Bronchial epithelial cell (primary cell): Measurements from ENCODE around the gene GUSB. TPM values are rescaled to one million over a fixed set of nuclear protein-coding genes. Genes with fewer than 3 reads are reported as not detected.

Source experiments
- DNase-seq: peaks from one replicate; pipeline ENCODE4 v3.0.0-alpha.2; 2010; ENCODE audit warnings: low read depth
- FAIRE-seq: peaks from 2 replicates; lab custom pipeline; 2011; peaks lifted over from hg19 to GRCh38; lab: Jason Lieb, UNC
- H3K27me3 ChIP-seq: 2 replicates; pipeline ENCODE4 v1.5.1; 2011; ENCODE audit warnings: low read length; ENCODE audit not compliant: control insufficient read depth, insufficient read depth
- H3K36me3 ChIP-seq: 2 replicates; pipeline ENCODE4 v1.5.1; 2011; ENCODE audit warnings: low read length; ENCODE audit not compliant: control insufficient read depth, insufficient read depth
- H3K4me3 ChIP-seq: 2 replicates; pipeline ENCODE4 v1.5.1; 2011; ENCODE audit warnings: mild to moderate bottlenecking, low read depth, low read length, control low read depth
- total RNA-seq: library from RNA; depleted of rRNA; stranded (reverse); fragments of >200 nt; gene quantifications from 2 replicates; pipeline ENCODE4 v1.2.1, GENCODE V29; 2014
- TF ChIP-seq, protein P1 (sequence below): IDR thresholded peaks from 2 replicates; pipeline ENCODE4 v1.5.1; 2011; ENCODE audit warnings: mild to moderate bottlenecking, moderate library complexity, low read length, control low read depth, inconsistent platforms; ENCODE audit not compliant: insufficient read depth, severe bottlenecking

GUSB gene
- total RNA-seq, 1 donor from 2014 or later: 24.0 TPM

DNA sequence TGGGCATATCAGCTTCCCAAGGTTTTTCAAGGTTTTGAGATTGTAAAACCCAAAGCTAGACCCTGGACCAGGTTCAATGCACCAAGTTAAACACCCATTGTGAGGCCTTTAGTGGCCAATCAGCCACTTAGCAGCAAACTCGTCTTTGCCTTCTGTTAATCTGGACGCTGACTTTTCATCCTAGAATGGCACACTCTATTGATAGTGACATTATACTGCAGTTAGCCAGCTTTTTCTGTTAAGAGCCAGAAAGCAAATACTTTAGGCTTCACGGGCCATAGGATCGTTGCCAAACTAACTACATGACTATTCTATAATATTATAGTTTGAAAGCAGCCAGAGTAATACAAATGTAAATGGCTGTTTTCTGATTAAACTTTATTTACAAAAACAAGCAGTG, 57.8 kb downstream of the GUSB start:
- TF ChIP-seq, protein P1, sequence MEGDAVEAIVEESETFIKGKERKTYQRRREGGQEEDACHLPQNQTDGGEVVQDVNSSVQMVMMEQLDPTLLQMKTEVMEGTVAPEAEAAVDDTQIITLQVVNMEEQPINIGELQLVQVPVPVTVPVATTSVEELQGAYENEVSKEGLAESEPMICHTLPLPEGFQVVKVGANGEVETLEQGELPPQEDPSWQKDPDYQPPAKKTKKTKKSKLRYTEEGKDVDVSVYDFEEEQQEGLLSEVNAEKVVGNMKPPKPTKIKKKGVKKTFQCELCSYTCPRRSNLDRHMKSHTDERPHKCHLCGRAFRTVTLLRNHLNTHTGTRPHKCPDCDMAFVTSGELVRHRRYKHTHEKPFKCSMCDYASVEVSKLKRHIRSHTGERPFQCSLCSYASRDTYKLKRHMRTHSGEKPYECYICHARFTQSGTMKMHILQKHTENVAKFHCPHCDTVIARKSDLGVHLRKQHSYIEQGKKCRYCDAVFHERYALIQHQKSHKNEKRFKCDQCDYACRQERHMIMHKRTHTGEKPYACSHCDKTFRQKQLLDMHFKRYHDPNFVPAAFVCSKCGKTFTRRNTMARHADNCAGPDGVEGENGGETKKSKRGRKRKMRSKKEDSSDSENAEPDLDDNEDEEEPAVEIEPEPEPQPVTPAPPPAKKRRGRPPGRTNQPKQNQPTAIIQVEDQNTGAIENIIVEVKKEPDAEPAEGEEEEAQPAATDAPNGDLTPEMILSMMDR: no peak
- Histone ChIP-seq H3K4me3 (no peak overlapping the region), H3K36me3 (peaks cover 1% of the 10 kb centered on the region), H3K27me3 (no peaks in the 10 kb centered on the region)
- FAIRE-seq: no peak
- no peak for DNase-seq

DNA sequence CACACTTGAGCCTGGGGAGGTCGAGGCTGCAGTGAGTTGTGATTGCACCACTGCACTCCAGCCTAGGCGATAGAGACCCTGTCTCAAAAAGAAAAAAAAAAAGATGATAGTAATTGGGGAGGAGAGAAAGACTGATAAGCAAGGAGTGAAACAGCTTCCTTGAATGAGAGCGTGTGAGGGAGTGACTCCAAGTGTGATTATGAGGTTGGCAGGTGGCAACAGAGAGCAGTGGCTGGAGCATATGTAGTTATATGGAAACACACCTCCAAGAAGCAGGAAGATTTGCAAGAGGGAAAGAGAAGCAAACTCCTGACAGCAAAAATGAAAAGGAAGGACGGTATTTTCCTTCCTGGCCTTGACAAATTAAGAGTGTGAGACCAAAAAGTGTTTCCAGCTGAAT, 58.7 kb downstream of the GUSB start:
- Histone ChIP-seq H3K4me3 (no peak overlapping the region), H3K36me3 (peaks cover 1% of the 10 kb centered on the region), H3K27me3 (no peaks in the 10 kb centered on the region)
- FAIRE-seq: no peak
- TF ChIP-seq, protein P1: no peak
- DNase-seq: no peak

DNA sequence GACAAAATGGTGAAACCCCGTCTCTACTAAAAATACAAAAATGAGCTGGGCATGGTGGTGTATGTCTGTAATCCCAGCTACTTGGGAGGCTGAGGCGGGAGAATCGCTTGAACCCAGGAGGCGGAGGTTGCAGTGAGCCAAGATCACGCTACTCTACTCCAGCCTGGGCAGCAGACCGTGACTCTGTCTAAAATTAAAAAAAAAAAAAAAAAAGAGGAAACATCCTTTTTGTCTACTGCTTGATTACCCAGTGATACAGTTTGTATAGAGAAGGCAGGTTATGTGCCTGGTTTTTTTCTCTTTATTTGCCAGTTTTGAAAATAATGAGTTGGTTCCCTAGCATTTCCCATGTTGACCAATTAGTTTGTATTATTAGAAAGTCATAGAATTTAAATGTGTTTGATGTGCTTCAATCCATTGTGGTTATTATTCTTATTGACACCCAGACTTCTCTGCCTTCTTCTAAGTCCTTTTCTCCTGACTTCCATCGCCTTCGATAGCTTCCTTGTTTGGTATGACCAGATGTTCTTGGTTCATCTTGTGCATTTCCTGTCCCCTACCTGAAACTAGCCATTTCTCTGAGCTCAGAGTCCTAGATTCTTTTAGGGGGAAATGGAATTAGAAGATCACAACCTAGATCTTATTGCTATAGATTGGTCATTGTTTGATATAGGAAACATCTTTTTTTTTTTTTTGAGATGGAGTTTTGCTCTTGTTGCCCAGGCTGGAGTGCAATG, 65.9 kb downstream of the GUSB start:
- Histone ChIP-seq H3K27me3 (no peaks in the 10 kb centered on the region), H3K4me3 (no peak overlapping the region), H3K36me3 (peaks cover 1% of the 10 kb centered on the region)
- TF ChIP-seq, protein P1: no peak
- FAIRE-seq (no peak), DNase-seq (no peak)

DNA sequence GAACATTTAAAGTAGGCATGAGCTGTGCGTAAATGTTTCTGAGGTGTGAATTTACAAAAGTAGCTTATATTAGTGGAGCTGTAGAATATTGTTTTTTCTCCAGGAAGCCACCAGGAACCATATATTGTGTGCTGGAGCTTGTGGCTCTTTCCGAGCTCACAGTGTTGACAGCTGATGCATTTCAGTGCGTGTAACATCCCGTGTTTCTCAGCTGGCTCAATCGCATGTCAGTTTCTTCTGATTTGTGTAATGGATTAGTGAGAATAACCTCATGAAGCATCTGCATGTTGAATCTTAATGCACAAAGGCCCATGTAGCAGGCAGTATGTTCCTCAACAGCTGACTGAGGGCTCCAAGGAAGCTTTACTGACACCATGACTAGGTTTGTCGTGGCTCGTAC, 69.8 kb downstream of the GUSB start:
- no peak for DNase-seq
- no peak overlapping the region for H3K4me3 ChIP-seq
- no peaks in the 10 kb centered on the region for H3K36me3 ChIP-seq
- TF ChIP-seq, protein P1: no peak
- no peaks in the 10 kb centered on the region for H3K27me3 ChIP-seq
- no peak for FAIRE-seq

Other genes starting within 250 kb of the GUSB start
- gene VKORC1L1, start 109.1 kb downstream of the GUSB start, total RNA-seq: 8.4 and 11.6 TPM in 2 replicates
- 37.9 and 41.2 TPM in 2 replicates for gene ASL, start 93.6 kb upstream of the GUSB start, total RNA-seq
- gene CRCP, start 132.6 kb upstream of the GUSB start, total RNA-seq: 36.4 and 45.0 TPM in 2 replicates
- 24.7 and 31.4 TPM in 2 replicates for gene TPST1, start 223.1 kb upstream of the GUSB start, total RNA-seq